Activated CD4-positive, CD25-positive, alpha-beta regulatory T cell treated with anti-CD3 and anti-CD28 coated beads, Interleukin-2, amount 50 U/mL, for 24 hours (primary cell): ENCODE results near the gene KIZ.
"Not testable (repeated sequence)": the region's sequence is repeated elsewhere in the genome, so short reads cannot be mapped to it uniquely, and the experiment has no call there.

Experiments
- ATAC-seq, 2 donors: fragments of 150-1000 bp; cut with Tn5 transposase; one replicate each; pipeline ENCODE4 v1.10.0; 2021; ENCODE audit warnings: mild to moderate bottlenecking in 1 of 2, moderate library complexity in 1 of 2

The KIZ gene

DNA sequence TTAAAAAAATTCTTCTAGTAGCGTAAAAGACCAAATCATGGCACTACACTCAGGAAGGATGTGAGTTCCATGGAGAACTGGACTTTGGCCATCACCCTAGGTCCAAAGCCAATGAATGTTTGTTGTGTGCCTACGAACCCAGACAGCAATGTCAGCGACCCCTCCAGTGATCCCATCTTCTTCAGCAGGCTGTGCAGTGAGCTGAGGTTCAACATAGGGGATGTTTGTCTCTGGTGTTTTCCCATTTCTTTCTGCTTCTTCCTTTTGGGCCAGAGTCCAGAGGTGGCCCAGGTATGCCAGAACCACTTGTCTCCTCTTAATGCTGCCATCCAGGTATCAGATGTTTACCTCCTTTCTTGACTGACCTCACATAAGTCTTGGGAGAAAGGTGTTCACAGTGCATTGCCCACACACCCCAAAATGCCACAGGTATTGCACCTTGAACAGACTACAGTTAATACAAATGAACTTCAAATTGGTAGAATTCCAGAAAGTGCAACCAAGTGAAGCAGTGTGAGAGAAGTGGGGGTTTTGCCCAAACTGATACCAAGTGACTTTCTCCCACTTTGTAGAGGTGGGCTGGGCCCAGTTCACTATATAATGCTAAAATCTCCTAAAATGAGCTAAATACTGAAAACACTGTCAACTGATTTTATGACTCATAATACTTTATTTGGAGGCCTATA is 14.1 kb downstream of the KIZ start:
- ATAC-seq = no peak

DNA sequence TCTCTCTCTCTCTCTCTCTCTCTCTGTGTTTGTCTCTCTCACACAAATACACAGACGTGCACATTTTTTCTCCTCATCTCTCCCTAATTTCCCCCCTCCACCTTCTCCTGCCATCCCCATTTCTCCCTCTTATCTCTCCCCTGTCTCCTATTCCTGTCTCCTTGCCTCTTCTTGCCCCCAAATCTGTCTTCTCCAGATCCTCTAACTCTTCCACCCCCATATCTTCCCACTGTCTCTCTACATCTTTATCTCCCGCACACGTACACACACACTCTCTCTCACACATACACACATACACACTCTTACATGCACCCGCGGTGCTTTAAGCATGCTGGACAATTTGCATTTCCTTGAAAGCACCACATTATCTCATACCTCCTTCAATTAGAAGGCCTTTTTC is 15.9 kb downstream of the KIZ start:
- ATAC-seq = no peak

GRCh38 chr20:21143194-21143890 is 17.5 kb downstream of the KIZ start:
- no peak for ATAC-seq

DNA sequence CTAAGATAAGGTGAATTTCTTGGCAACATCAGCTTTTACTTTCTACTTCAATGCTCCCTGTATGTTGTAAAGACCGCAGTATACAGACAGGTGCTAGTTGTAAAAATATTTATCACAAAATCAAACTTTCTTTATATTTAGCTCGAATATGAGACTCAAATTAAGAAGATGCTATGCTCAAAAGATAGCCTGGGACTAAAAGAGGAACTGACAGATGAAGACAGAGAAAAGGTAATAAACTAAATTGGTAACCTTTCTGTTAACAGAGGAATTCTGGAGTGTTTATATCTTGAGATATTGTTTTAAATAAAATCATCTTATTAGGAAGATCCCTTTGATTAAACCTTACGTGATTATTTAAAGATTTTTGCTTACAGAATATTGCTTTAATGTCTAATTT is 19.5 kb downstream of the KIZ start:
- no peak for ATAC-seq

DNA sequence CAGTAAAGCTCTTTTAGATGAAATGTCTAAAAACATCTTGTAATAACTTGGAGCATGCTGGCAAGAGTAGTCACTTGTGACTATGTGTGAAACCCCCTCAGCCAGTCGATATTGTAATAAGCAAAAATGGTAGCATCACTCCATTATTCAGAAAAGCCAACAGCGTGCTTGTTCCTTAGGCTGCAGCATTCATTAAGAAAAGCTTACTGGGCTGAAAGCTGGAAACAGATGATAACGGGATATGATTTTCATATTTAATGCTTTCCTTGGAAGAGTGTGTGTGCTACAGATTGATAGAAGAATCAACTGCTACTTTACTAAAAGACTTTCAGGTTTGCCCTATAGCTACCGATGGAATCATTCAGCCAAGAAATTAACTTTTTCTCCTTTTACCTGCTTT is 20.3 kb downstream of the KIZ start:
- no peak for ATAC-seq

GRCh38 chr20:21147593-21147992 is 21.7 kb downstream of the KIZ start:
- ATAC-seq = no peak

DNA sequence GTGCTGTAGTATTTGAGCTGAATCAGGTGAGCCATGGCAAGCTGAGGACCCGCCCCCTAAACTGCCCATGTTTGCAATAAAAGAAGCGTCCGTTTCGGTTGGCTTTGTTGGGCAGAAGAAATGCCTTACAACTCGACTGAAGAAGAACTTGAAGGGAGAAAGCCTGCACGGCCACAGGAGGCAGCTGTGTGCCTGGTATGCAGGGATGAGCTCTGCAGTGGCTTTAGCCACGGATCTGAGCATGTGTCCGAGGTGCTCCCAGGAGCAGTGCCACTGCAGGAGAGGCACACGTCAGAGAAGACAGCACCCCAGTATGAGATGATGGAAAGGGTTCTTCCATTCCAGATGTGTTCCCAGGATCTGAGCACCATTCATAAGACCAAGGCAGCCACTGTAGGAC is 23.5 kb downstream of the KIZ start:
- ATAC-seq = no peak

GRCh38 chr20:21151791-21152190 is 25.9 kb downstream of the KIZ start:
- ATAC-seq = no peak

GRCh38 chr20:21154692-21155091 is 28.8 kb downstream of the KIZ start:
- ATAC-seq = no peak

- no peak for ATAC-seq
Measured at GRCh38 chr20:21155268-21155667, 29.4 kb downstream of the KIZ start.

GRCh38 chr20:21156266-21156665 is 30.4 kb downstream of the KIZ start:
- ATAC-seq = no peak

GRCh38 chr20:21157006-21157405 is 31.1 kb downstream of the KIZ start:
- ATAC-seq = no peak

- ATAC-seq = no peak
Measured at GRCh38 chr20:21159658-21160380, 33.9 kb downstream of the KIZ start.

DNA sequence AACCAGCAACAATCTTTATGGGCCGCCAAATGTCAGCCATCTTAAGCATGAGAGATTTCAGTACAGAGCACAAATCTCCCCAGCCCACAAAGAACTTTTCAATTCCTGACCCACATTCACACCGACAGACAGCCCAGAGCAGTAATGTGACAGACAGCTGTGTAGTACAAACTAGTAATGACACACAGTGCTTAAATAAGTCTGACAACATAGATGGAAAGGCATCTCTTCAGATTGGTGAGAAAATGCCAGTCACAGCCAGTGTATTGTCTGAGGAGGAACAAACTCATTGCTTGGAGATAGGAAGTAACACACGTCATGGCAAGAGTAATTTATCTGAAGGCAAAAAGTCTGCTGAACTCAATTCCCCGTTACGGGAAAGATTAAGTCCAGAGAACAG is 36.0 kb downstream of the KIZ start:
- ATAC-seq = no peak

GRCh38 chr20:21162631-21163030 is 36.7 kb downstream of the KIZ start:
- ATAC-seq = no peak

DNA sequence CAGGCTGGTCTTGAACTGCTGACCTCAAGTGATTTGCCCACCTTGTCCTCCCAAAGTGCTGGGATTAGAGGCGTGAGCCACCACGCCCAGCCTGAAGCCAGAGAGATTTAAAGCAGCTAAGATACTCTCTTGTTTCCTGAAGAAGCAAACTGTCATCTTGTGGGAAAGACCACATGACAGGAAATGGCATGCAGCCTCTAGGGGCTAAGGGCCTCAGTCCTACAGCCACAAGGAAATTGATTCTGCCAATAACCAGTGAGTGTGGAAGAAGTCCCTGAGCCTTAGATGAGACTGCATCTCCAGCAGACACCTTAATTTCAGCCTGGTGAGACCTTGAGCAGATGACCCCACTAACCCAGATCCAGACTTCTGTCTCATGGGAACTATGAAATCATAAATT is 40.9 kb downstream of the KIZ start:
- no peak for ATAC-seq

DNA sequence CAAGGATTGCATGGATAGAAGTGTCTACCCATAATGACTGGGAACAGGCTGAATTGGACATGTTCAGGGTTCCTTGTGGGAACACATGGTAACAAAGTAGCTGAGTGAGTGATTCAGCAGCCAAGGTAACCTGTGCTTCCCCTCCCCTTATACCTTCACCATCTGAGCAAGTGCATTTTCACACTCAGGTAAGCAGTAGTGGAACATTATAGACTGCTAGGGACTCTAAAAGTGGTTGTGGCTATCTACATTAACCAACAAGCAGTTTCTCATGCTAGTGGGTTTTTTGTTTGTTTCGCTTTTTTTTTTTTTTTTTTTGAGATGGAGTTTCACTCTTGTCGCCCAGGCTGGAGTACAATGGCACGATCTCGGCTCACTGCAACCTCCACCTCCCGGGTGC is 41.4 kb downstream of the KIZ start:
- no peak for ATAC-seq

DNA sequence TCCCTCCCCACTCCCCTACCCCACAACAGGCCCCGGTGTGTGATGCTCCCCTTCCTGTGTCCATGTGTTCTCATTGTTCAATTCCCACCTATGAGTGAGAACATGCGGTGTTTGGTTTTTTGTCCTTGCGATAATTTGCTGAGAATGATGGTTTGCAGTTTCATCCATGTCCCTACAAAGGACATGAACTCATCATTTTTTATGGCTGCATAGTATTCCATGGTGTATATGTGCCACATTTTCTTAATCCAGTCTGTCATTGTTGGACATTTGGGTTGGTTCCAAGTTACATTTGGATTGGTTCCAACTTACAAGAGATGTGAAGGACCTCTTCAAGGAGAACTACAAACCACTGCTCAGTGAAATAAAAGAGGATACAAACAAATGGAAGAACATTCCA is 42.2 kb downstream of the KIZ start:
- not testable (repeated sequence) for ATAC-seq

GRCh38 chr20:21172626-21173025 is 46.7 kb downstream of the KIZ start:
- ATAC-seq = no peak

DNA sequence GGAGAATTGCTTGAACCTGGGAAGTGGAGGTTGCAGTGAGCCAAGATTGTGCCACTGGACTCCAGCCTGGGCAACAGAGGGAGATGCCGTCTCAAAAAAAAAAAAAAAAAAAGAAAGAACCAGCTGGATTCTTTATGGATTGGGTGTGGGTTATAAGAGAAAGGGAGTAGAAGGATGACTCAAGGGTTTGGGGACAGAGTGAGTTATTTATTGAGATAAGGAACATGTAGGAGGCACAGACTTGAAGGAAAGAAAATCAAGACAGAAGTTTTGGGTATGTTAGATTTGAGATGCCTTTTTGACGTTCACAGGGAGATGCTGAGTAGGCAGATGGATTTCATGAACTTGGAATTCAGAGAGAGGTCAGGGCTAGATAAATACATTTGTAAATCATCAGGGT is 47.6 kb downstream of the KIZ start:
- ATAC-seq = no peak

GRCh38 chr20:21174516-21175239 is 48.8 kb downstream of the KIZ start:
- ATAC-seq = no peak

DNA sequence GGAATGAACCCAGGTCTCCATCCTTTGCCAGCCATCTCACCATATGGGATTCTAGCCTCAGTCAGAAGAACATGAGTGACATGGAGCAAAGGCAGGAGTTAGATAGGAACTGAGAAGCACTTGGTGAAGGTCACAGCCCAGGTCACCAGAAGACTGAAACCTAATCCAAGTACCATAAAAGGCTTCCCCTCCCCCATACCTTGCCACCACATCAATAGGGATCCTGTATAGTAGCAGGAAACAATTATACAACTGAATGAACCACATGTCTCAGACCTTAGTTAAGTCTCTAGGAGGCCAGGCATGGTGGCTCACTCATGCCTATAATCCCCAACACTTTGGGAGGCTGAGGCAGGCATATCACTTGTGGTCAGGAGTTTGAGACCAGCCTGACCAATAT is 49.6 kb downstream of the KIZ start:
- no peak for ATAC-seq

DNA sequence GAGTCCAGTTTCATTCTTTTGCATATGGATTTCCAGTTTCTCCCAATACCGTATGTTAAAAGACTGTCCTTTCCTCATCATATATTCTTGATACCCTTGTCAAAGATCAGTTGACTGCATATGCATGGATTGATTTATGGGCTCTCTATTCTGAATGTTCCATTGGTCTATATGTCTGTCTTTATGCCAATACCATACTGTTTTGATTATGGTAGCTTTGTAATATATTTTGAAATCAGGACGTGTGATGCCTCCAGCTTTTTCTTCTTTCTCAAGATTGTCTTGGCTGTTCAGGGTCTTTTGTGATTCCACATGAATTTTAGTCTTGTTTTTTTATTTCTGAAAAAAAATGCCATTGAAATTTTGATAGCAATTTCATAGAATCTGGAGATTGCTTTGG is 51.9 kb downstream of the KIZ start:
- no peak for ATAC-seq
